GM23248 (cell line): ENCODE measurements around the gene EXD3.

Experiments
- EZH2 ChIP-seq: fragments of 200-600 bp; sonication (generic); IDR thresholded peaks from 2 replicates; pipeline ENCODE4 v1.6.1; 2018; ENCODE audit warnings: antibody characterized with exemption, mild to moderate bottlenecking; ENCODE audit not compliant: insufficient read depth, poor library complexity, severe bottlenecking
- EZH2phosphoT487 ChIP-seq: fragments of 200-600 bp; sonication (generic); IDR thresholded peaks from 2 replicates; pipeline ENCODE4 v1.6.1; 2018; ENCODE audit warnings: antibody characterized with exemption, moderate library complexity, mild to moderate bottlenecking, low read depth; ENCODE audit not compliant: insufficient read depth

DNA sequence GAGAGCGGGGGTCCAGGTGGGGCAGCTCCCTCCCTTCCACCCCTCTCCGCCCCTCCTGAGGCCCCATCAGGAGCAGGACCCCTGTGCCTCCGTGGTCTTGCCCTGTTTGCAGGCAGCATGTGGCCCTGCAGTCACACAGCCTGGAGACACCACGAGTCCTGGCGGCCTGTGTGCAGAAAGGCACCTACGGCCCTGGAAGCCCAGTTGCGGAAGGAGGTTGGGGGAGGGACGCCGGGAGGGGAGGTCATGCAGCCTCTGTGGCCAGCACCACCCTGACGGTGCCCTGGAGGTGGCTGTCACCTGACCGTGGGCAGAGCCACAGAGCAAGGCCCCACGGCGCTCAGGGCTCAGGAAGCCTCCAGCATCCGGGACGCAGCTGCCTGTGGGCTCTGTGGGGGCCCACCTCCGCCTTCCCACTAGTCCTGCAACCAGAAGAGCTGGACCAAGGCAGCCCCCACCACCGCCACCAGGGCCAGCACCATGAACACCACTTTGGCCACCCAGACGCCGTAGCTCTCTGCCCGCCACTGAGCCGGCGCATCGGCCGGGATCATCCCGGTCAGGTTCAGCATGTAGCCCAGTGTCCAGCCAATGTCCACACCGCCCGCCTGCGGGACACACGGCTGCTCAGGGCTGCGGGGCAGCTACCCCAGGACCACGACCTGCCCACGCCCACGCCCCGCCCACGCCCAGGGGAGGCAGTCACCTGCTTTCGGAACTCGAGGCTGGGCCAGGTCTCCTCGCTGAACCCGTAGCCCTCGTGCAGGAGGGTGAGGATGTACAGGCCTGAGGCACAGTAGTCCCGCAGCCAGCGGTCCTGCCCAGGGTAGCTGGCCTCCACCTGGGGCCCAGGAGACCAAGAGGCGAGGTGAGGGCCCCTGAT, 11.8 kb upstream of the EXD3 start:
- no peak for TF ChIP-seq EZH2
- no peak for TF ChIP-seq EZH2phosphoT487
